ENCODE data around the gene TP53I13. TPM values are rescaled to one million over a fixed set of nuclear protein-coding genes. Genes with fewer than 3 reads are reported as not detected.

Gene TP53I13
- total and polyA plus RNA-seq, 11 donors: 23.8 to 93.0 (median 42.7) TPM

DNA sequence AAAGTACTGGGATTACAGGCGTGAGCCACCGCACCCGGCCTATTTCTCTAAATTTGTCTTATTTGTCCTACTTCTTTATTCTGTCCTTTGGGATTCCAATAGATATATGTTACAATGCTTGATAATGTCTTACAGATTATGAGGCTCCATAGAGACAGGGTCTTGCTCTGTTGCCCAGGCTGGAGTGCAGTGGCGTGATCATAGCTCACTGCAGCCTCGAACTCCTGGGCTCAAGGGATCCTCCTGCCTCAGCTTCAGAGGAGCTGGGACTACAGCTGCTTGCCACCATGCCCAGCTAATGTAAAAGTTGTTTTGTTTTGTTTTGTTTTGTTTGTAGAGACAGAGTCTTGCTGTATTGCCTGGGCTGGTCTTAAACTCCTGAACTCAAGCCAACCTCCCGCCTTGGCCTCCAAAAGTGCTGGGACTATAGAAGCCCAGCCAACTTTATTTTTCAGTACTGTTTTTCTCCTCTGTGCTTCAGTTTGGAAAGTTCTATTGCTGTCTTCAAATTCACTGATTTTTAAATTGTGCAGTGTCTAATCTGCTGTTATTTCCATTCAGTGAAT is 34.7 kb downstream of the TP53I13 start:
- WGBS, 4 donors: 85 to 91% (median 89%) methylated on average over 6 of the region's 6 CpGs
- Histone ChIP-seq H3K27ac (no peak overlapping the region), H3K9me3 (no peaks in the 10 kb centered on the region), H3K36me3 (no peaks in the 10 kb centered on the region), H3K4me3 (no peak overlapping the region), H3K4me1 (peaks cover 0 to 9% (median 0%) of the 10 kb centered on the region in 12 donors), H3K27me3 (no peaks in the 10 kb centered on the region)
- intact Hi-C loops (cut with DNase I): no loop called here
- TF ChIP-seq, protein P1, sequence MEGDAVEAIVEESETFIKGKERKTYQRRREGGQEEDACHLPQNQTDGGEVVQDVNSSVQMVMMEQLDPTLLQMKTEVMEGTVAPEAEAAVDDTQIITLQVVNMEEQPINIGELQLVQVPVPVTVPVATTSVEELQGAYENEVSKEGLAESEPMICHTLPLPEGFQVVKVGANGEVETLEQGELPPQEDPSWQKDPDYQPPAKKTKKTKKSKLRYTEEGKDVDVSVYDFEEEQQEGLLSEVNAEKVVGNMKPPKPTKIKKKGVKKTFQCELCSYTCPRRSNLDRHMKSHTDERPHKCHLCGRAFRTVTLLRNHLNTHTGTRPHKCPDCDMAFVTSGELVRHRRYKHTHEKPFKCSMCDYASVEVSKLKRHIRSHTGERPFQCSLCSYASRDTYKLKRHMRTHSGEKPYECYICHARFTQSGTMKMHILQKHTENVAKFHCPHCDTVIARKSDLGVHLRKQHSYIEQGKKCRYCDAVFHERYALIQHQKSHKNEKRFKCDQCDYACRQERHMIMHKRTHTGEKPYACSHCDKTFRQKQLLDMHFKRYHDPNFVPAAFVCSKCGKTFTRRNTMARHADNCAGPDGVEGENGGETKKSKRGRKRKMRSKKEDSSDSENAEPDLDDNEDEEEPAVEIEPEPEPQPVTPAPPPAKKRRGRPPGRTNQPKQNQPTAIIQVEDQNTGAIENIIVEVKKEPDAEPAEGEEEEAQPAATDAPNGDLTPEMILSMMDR (IDR thresholded peaks at IDR 0.05): no peak
- no peak for TF ChIP-seq POLR2A (IDR thresholded peaks at IDR 0.05)
- DNase-seq (no peak), ATAC-seq (no peak)

DNA sequence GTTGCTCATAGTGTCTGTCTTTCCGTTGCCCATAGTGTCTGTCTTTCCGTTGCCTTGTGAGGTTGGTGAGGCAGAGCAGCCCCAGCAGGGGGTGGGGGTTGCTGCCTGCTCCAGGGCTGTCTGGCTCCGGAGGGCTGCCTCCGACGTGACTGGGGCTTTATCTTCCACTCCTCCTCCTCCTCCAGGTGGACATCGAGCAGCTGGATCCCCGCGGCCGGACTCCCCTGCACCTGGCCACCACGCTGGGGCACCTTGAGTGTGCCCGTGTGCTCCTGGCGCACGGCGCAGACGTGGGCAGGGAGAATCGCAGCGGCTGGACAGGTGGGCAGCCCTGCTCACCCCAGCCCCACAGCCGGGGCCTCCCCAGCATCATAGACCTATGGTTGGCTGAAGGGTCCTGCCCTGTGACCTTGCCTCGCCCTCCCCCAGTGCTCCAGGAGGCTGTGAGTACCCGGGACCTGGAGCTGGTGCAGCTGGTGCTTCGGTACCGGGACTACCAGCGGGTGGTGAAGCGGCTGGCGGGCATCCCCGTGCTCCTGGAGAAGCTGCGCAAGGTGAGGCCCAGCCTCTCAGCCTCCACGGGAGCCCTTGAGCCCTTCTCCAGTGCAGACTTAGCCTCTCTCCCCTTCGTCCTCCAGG is 39.2 kb downstream of the TP53I13 start:
- WGBS, 4 donors: 78 to 89% (median 85%) methylated on average over 6 to 29 of the region's 29 CpGs
- TF ChIP-seq, protein P1 (IDR thresholded peaks at IDR 0.05): no peak
- no peak for TF ChIP-seq POLR2A (IDR thresholded peaks at IDR 0.05)
- ATAC-seq: no peak

DNA sequence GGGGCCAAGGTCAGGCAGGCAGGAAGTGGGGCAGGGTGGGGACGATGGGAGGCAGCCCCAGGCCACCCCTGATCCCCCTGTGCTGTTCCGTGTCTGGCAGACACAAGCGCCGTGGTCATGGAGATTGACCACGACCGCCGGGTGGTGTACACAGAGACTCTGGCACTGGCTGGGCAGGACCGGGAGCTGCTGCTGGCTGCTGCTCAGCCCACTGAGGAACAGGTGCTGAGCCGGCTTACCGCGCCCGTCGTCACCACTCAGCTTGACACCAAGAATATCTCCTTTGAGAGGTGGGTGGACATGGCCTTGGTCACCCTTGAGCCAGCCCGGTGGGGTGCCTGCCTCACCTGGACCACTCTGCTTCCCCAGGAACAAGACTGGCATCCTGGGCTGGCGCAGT is 40.5 kb downstream of the TP53I13 start:
- intact Hi-C loops (cut with DNase I): no loop called here
- H3K27ac ChIP-seq: no peak overlapping the region
- peaks cover 0 to 6% (median 0%) of the 10 kb centered on the region in 9 donors for H3K36me3 ChIP-seq
- TF ChIP-seq POLR2A (IDR thresholded peaks at IDR 0.05): no peak
- TF ChIP-seq, protein P1 (IDR thresholded peaks at IDR 0.05): no peak
- no peak overlapping the region for H3K4me3 ChIP-seq
- no peaks in the 10 kb centered on the region for H3K27me3 ChIP-seq
- WGBS, 4 donors: 90 to 100% (median 93%) methylated on average over 1 to 15 of the region's 15 CpGs
- H3K4me1 ChIP-seq: peaks cover 3 to 17% (median 12%) of the 10 kb centered on the region in 12 donors
- ATAC-seq (no peak), DNase-seq (peak in 1 of 5 donors; percentile 46)
- H3K9me3 ChIP-seq: no peaks in the 10 kb centered on the region

More for the DNA sequence above, 39.2 kb downstream of the TP53I13 start:
- Histone ChIP-seq H3K27ac (no peak overlapping the region), H3K4me1 (peaks cover 0 to 10% (median under 1%) of the 10 kb centered on the region in 12 donors), H3K27me3 (no peaks in the 10 kb centered on the region), H3K4me3 (no peak overlapping the region), H3K36me3 (peaks cover 0 to 6% (median 0%) of the 10 kb centered on the region in 9 donors), H3K9me3 (no peaks in the 10 kb centered on the region)
- intact Hi-C loops (cut with DNase I): no loop called here
- peak in 1 of 5 donors; percentile 23 for DNase-seq

GRCh38 chr17:29610395-29610794 is 41.9 kb downstream of the TP53I13 start:
- intact Hi-C loops (cut with DNase I): loop anchor here in 2 of 10 donors (2.0 to 5.0 kb wide), 2 partner anchors 32 to 33 kb away; no protein-coding TSS in a partner anchor
- no peaks in the 10 kb centered on the region for H3K27me3 ChIP-seq
- H3K36me3 ChIP-seq: peaks cover 0 to 6% (median 0%) of the 10 kb centered on the region in 9 donors
- H3K9me3 ChIP-seq: no peaks in the 10 kb centered on the region
- peaks cover 3 to 28% (median 19%) of the 10 kb centered on the region in 12 donors for H3K4me1 ChIP-seq
- ATAC-seq (no peak), DNase-seq (no peak)
- H3K4me3 ChIP-seq: no peak overlapping the region
- TF ChIP-seq POLR2A (IDR thresholded peaks at IDR 0.05): no peak
- TF ChIP-seq, protein P1 (IDR thresholded peaks at IDR 0.05): no peak
- no peak overlapping the region for H3K27ac ChIP-seq
- 76 to 88% (median 86%) methylated on average over 3 of the region's 3 CpGs for WGBS, 4 donors
